ENCODE results near the gene INPP1. TPM values are rescaled to one million over a fixed set of nuclear protein-coding genes. Genes with fewer than 3 reads are reported as not detected.
A peak's percentile ranks its signal among the peaks of the same experiment; 100 is the strongest.

INPP1 gene
- total and polyA plus RNA-seq, 2 donors from 2014 or later = 15.1 to 27.2 TPM

GRCh38 chr2:190406805-190407204 lies 63.4 kb downstream of the INPP1 start:
- Histone ChIP-seq H3K4me3 (ENCODE audit: low read length in 3 of 3) (no peak overlapping the region), H3K4me1 (ENCODE audit: control insufficient read depth in 2 of 3, insufficient read depth in 2 of 3, low read depth in 1 of 3, low read length in 3 of 3) (no peaks in the 10 kb centered on the region), H3K36me3 (ENCODE audit: control insufficient read depth in 2 of 3, insufficient read depth in 3 of 3, low read length in 3 of 3) (no peaks in the 10 kb centered on the region), H3K9ac (ENCODE audit: low read length in 3 of 3) (no peak overlapping the region), H3K27me3 (ENCODE audit: control insufficient read depth, insufficient read depth, low read length) (peaks cover 9% of the 10 kb centered on the region), H3K9me3 (ENCODE audit: control insufficient read depth in 2 of 3, insufficient read depth in 1 of 3, low read length in 3 of 3) (no peaks in the 10 kb centered on the region), H3K27ac (ENCODE audit: low read depth in 2 of 2, low read length in 2 of 2) (no peak overlapping the region)
- no peak for DNase-seq
- FAIRE-seq = no peak
- intact Hi-C loops (cut with DNase I) = no loop called here
- TF ChIP-seq CTCF (IDR thresholded peaks at IDR 0.05; ENCODE audit: borderline replicate concordance, extremely low read depth, insufficient read depth) = no peak

GRCh38 chr2:190407246-190407661 lies 63.9 kb downstream of the INPP1 start:
- H3K9ac ChIP-seq (ENCODE audit: low read length in 3 of 3) = peak overlapping the region in 2 of 3 donors; percentile 13 to 67
- H3K4me1 ChIP-seq (ENCODE audit: control insufficient read depth in 2 of 3, insufficient read depth in 2 of 3, low read depth in 1 of 3, low read length in 3 of 3) = no peaks in the 10 kb centered on the region
- no peak for TF ChIP-seq CTCF (IDR thresholded peaks at IDR 0.05; ENCODE audit: borderline replicate concordance, extremely low read depth, insufficient read depth)
- H3K36me3 ChIP-seq (ENCODE audit: control insufficient read depth in 2 of 3, insufficient read depth in 3 of 3, low read length in 3 of 3) = no peaks in the 10 kb centered on the region
- H3K27me3 ChIP-seq (ENCODE audit: control insufficient read depth, insufficient read depth, low read length) = peaks cover 9% of the 10 kb centered on the region
- H3K9me3 ChIP-seq (ENCODE audit: control insufficient read depth in 2 of 3, insufficient read depth in 1 of 3, low read length in 3 of 3) = no peaks in the 10 kb centered on the region
- H3K27ac ChIP-seq (ENCODE audit: low read depth in 2 of 2, low read length in 2 of 2) = peak overlapping the region in 1 of 2 donors; percentile 23
- intact Hi-C loops (cut with DNase I) = no loop called here
- FAIRE-seq = no peak
- DNase-seq = peak in 1 of 5 donors; percentile 33
- H3K4me3 ChIP-seq (ENCODE audit: low read length in 3 of 3) = peak overlapping the region; percentile 2 to 63 (median 60)

GRCh38 chr2:190407662-190408537 lies 64.5 kb downstream of the INPP1 start, which contains the start of gene MFSD6:
TSS of gene MFSD6 (plus strand) at chr2:190408355. CDS start at chr2:190436030, 27,675 bp downstream.
- Histone ChIP-seq H3K4me1 (ENCODE audit: control insufficient read depth in 2 of 3, insufficient read depth in 2 of 3, low read depth in 1 of 3, low read length in 3 of 3) (no peaks in the 10 kb centered on the region), H3K36me3 (ENCODE audit: control insufficient read depth in 2 of 3, insufficient read depth in 3 of 3, low read length in 3 of 3) (no peaks in the 10 kb centered on the region), H3K9ac (ENCODE audit: low read length in 3 of 3) (peak within 1 kb of the TSS; percentile 33 to 84 (median 68)), H3K9me3 (ENCODE audit: control insufficient read depth in 2 of 3, insufficient read depth in 1 of 3, low read length in 3 of 3) (no peaks in the 10 kb centered on the region), H3K4me3 (ENCODE audit: low read length in 3 of 3) (peak within 1 kb of the TSS; percentile 46 to 73 (median 60)), H3K27ac (ENCODE audit: low read depth in 2 of 2, low read length in 2 of 2) (peak within 1 kb of the TSS; percentile 43 to 60), H3K27me3 (ENCODE audit: control insufficient read depth, insufficient read depth, low read length) (peaks cover 9% of the 10 kb centered on the region)
- intact Hi-C loops (cut with DNase I) = no loop called here
- no peak for TF ChIP-seq CTCF (IDR thresholded peaks at IDR 0.05; ENCODE audit: borderline replicate concordance, extremely low read depth, insufficient read depth)
- DNase-seq = peak; percentile 50 to 86 (median 65)
- FAIRE-seq = no peak
